Thoracic aorta (tissue), 2 donors: ENCODE measurements around the gene PGM2L1. TPM values are rescaled to one million over a fixed set of nuclear protein-coding genes. Genes with fewer than 3 reads are reported as not detected.

Experiments used
- ATAC-seq: fragments of 150-250 bp; one replicate; pipeline ENCODE4 v1.8.0; 2017; ENCODE audit warnings: low read depth; ENCODE audit not compliant: insufficient number of reproducible peaks, low FRiP score
- DNase-seq: peaks from one replicate; pipeline ENCODE4 v3.0.0-alpha.2; 2020; ENCODE audit warnings: low spot score
- H3K27ac ChIP-seq, 2 donors: fragments of 200-600 bp; sonication (generic); 1 replicate in 1 of 2; 2 replicates in 1 of 2; pipeline ENCODE4 v1.5.1; 2016; ENCODE audit warnings: mild to moderate bottlenecking in 2 of 2, moderate library complexity in 2 of 2
- H3K27me3 ChIP-seq: fragments of 200-600 bp; sonication (generic); replicated peaks from 2 replicates; pipeline ENCODE4 v1.6.0; 2016; ENCODE audit warnings: mild to moderate bottlenecking; ENCODE audit not compliant: insufficient read depth
- H3K36me3 ChIP-seq: fragments of 200-600 bp; sonication (generic); one replicate; pipeline ENCODE4 v1.5.1; 2016
- H3K4me1 ChIP-seq, 2 donors: fragments of 200-600 bp; sonication (generic); 1 replicate in 1 of 2; 2 replicates in 1 of 2; pipeline versions ENCODE4 v1.5.1 to v1.6.0; 2016; ENCODE audit warnings: low read depth in 2 of 2, mild to moderate bottlenecking in 1 of 2; ENCODE audit not compliant: control insufficient read depth in 1 of 2
- H3K4me3 ChIP-seq: fragments of 200-600 bp; sonication (generic); 2 replicates; pipeline ENCODE4 v1.5.1; 2016; ENCODE audit warnings: mild to moderate bottlenecking
- H3K9me3 ChIP-seq: fragments of 200-600 bp; sonication (generic); 2 replicates; pipeline ENCODE4 v1.5.1; 2016
- CTCF ChIP-seq: fragments of 200-600 bp; sonication (generic); IDR thresholded peaks from one replicate; pipeline ENCODE4 v1.5.1; 2019; ENCODE audit warnings: antibody characterized with exemption
- total RNA-seq, 2 donors: library from RNA; depleted of rRNA; stranded (reverse); fragments of >200 nt; gene quantifications; one replicate each; pipeline versions ENCODE4 v1.1.0 to v1.2.3, GENCODE V29; 2016

Gene PGM2L1
- total RNA-seq, 2 donors from 2014 or later, result 8.9 to 12.4 TPM

GRCh38 chr11:74357449-74357848 lies 40.8 kb downstream of the PGM2L1 start:
- no peaks in the 10 kb centered on the region for H3K9me3 ChIP-seq
- no peaks in the 10 kb centered on the region for H3K27me3 ChIP-seq
- H3K27ac ChIP-seq, result no peak overlapping the region
- TF ChIP-seq CTCF, result no peak
- peaks cover 7% of the 10 kb centered on the region for H3K36me3 ChIP-seq
- ATAC-seq (no peak), DNase-seq (no peak)
- no peak overlapping the region for H3K4me3 ChIP-seq
- no peaks in the 10 kb centered on the region for H3K4me1 ChIP-seq

GRCh38 chr11:74355626-74356025 lies 42.6 kb downstream of the PGM2L1 start:
- Histone ChIP-seq H3K27ac (peak overlapping the region in 1 of 2 donors; percentile 60), H3K4me1 (no peaks in the 10 kb centered on the region), H3K27me3 (no peaks in the 10 kb centered on the region), H3K4me3 (no peak overlapping the region), H3K9me3 (no peaks in the 10 kb centered on the region), H3K36me3 (peaks cover 7% of the 10 kb centered on the region)
- no peak for TF ChIP-seq CTCF
- DNase-seq, result no peak
- ATAC-seq, result no peak

- H3K36me3 ChIP-seq, result peaks cover 7% of the 10 kb centered on the region
- H3K4me3 ChIP-seq, result no peak overlapping the region
- H3K9me3 ChIP-seq, result no peaks in the 10 kb centered on the region
- H3K27me3 ChIP-seq, result no peaks in the 10 kb centered on the region
- TF ChIP-seq CTCF, result no peak
- DNase-seq, result no peak
- ATAC-seq, result no peak
- H3K4me1 ChIP-seq, result no peaks in the 10 kb centered on the region
- peak overlapping the region in 1 of 2 donors; percentile 38 for H3K27ac ChIP-seq
These were observed 44.2 kb downstream of the PGM2L1 start for GRCh38 chr11:74354036-74354435.

GRCh38 chr11:74347381-74347780 lies 50.9 kb downstream of the PGM2L1 start:
- no peaks in the 10 kb centered on the region for H3K27me3 ChIP-seq
- H3K36me3 ChIP-seq, result peaks cover 10% of the 10 kb centered on the region
- DNase-seq, result no peak
- no peak overlapping the region for H3K4me3 ChIP-seq
- no peak overlapping the region for H3K27ac ChIP-seq
- no peaks in the 10 kb centered on the region for H3K4me1 ChIP-seq
- ATAC-seq, result no peak
- no peak for TF ChIP-seq CTCF
- H3K9me3 ChIP-seq, result no peaks in the 10 kb centered on the region

GRCh38 chr11:74345420-74345819 lies 52.8 kb downstream of the PGM2L1 start:
- no peak overlapping the region for H3K4me3 ChIP-seq
- peaks cover 0 to 11% of the 10 kb centered on the region in 2 donors for H3K4me1 ChIP-seq
- H3K27me3 ChIP-seq, result no peaks in the 10 kb centered on the region
- DNase-seq, result no peak
- no peak overlapping the region for H3K27ac ChIP-seq
- H3K9me3 ChIP-seq, result no peaks in the 10 kb centered on the region
- ATAC-seq, result no peak
- no peak for TF ChIP-seq CTCF
- H3K36me3 ChIP-seq, result peaks cover 3% of the 10 kb centered on the region
